ENCODE results near the gene GLYR1.

Gene GLYR1

DNA sequence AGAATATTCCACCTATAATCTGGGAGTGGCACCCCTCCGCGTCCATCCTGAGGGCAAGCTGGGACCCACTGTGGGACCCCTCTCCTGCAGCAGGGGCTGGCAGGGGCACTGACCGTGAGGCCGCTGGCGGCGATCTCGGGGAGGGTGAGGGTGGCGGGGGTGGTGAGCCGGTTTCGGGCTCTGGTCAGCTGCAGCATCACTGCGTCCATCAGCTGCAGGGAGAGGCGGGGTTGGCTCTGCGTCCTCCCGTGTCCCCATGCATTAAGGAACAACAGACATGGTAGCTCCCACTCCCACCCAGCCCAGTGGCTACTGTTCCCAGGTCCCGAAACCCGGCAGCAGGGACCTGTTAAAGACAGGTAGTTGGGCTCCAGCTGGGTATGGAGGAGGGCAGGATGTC, 48.6 kb downstream of the GLYR1 start:
- 92% methylated on average over 12 to 13 of the region's 16 CpGs for WGBS, 2 experiments (ENCODE audit: insufficient coverage in 2 of 2)
- Histone ChIP-seq H3K9me3 (ENCODE audit: control insufficient read depth, low read length) (no peaks in the 10 kb centered on the region), H3K4me3 (ENCODE audit: extremely low read depth, insufficient read depth, low read length, poor library complexity, severe bottlenecking) (no peak overlapping the region), H3K27ac (ENCODE audit: low read depth, low read length, severe bottlenecking) (no peak overlapping the region), H3K4me1 (ENCODE audit: control insufficient read depth, insufficient read depth, low read length, poor library complexity, severe bottlenecking) (peaks cover 12% of the 10 kb centered on the region), H3K36me3 (ENCODE audit: control insufficient read depth, insufficient read depth, low read length) (peaks cover 12% of the 10 kb centered on the region)

DNA sequence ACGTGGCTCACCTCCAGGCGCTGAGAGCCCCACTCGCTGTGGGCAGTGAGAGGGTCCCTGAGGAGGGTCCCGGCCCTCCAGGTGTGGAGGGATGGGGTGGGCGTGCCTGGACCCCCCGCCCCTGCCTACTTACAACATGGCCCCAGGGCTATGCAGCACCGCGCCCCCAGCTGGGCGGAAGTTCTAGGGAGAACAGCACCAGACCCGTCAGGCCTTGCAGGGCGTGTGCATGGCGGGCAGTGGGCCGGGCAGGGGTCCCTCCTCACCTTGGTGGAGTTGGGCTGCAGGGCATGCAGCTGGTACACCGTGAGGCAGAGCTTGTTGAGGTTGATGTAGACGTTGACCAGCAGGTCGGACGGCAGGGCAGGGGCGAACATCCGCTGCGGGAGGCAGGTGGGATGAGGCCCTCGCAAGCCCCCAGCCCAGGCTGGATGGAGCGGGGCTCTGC, 49.3 kb downstream of the GLYR1 start:
- H3K36me3 ChIP-seq (ENCODE audit: control insufficient read depth, insufficient read depth, low read length), result peaks cover 12% of the 10 kb centered on the region
- 95 to 96% methylated on average over 17 to 18 of the region's 22 CpGs for WGBS, 2 experiments (ENCODE audit: insufficient coverage in 2 of 2)
- H3K9me3 ChIP-seq (ENCODE audit: control insufficient read depth, low read length), result no peaks in the 10 kb centered on the region
- no peak overlapping the region for H3K4me3 ChIP-seq (ENCODE audit: extremely low read depth, insufficient read depth, low read length, poor library complexity, severe bottlenecking)
- H3K27ac ChIP-seq (ENCODE audit: low read depth, low read length, severe bottlenecking), result no peak overlapping the region
- peaks cover 10% of the 10 kb centered on the region for H3K4me1 ChIP-seq (ENCODE audit: control insufficient read depth, insufficient read depth, low read length, poor library complexity, severe bottlenecking)

DNA sequence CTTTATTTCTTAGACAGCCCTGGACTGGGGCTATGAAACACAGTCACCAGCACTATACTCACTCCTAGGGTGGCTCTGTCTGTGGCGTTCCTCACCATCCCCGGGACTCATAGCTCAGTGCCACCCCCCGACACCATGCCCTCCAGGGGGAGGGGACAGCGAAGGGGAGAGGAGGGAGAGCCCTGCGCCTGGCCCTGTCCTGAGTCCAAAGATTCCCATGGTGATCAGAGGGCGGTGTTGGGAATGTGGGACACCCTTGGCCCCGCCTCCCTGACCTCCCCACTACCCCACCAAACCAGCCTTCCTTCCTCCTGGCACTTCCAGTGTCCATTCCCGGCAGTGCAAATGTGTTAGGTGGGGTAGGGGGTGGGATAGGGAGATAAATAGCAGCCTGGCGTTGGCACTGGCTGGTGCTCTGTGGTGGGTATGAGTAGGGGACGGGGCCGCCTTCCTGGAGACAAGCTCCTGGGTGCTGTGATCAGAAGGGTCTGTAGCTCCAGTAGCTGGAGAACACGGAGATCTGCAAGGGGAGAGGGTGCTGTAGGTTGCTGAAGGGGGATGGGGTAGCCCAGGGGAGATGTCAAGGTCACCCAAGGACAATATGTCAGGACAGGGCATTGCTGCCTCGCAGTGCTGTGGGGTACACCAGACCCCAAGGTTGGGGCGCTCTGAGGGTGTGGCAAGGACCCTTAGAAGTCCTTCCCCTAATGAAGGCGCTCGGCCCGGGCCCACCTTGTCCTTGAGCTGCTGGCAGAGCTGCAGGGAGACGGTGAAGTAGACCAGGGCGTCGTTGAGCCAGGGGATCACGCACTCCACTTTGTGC, 49.9 kb downstream of the GLYR1 start:
- Histone ChIP-seq H3K36me3 (ENCODE audit: control insufficient read depth, insufficient read depth, low read length) (peaks cover 12% of the 10 kb centered on the region), H3K27ac (ENCODE audit: low read depth, low read length, severe bottlenecking) (no peak overlapping the region), H3K9me3 (ENCODE audit: control insufficient read depth, low read length) (no peaks in the 10 kb centered on the region), H3K4me1 (ENCODE audit: control insufficient read depth, insufficient read depth, low read length, poor library complexity, severe bottlenecking) (peaks cover 10% of the 10 kb centered on the region), H3K4me3 (ENCODE audit: extremely low read depth, insufficient read depth, low read length, poor library complexity, severe bottlenecking) (no peak overlapping the region)
- 93 to 95% methylated on average over 15 to 18 of the region's 21 CpGs for WGBS, 2 experiments (ENCODE audit: insufficient coverage in 2 of 2)

DNA sequence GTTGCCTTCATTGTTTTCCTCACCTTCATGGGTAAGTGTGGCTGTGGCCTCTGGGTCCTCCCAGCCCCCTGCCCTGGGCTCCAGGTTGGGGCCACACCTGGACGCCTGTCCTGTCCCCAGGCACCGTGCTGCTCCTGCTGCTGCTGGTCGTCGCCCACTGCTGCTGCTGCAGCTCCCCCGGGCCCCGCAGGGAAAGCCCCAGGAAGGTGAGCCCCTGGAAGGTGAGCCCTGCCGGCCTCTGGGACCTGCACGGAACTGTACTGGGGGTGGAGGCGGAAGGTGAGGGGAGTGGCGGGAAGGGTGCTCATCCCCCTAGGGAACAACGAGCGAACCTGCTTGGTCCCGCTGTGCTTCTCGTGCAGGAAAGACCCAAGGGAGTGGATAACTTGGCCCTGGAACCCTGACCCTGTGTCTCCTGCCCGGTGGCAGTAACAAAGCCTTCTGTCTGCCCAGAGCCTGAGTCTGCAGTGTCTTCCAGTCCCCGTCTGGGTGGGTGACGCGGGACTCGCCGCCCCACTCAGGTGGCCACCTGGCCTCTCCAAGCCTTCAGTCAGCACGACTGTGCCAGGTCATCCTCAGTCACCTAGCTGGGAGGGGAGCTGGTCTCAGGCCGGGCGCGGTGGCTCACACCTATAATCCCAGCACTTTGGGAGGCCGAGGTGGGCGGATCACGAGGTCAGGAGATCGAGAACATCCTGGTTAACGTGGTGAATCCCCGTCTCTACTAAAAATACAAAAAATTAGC, 51.1 kb downstream of the GLYR1 start:
- Histone ChIP-seq H3K9me3 (ENCODE audit: control insufficient read depth, low read length) (no peaks in the 10 kb centered on the region), H3K4me1 (ENCODE audit: control insufficient read depth, insufficient read depth, low read length, poor library complexity, severe bottlenecking) (peaks cover 1% of the 10 kb centered on the region), H3K4me3 (ENCODE audit: extremely low read depth, insufficient read depth, low read length, poor library complexity, severe bottlenecking) (no peak overlapping the region), H3K36me3 (ENCODE audit: control insufficient read depth, insufficient read depth, low read length) (peaks cover 12% of the 10 kb centered on the region), H3K27ac (ENCODE audit: low read depth, low read length, severe bottlenecking) (no peak overlapping the region)
- 94 to 95% methylated on average over 24 to 26 of the region's 30 CpGs for WGBS, 2 experiments (ENCODE audit: insufficient coverage in 2 of 2)

DNA sequence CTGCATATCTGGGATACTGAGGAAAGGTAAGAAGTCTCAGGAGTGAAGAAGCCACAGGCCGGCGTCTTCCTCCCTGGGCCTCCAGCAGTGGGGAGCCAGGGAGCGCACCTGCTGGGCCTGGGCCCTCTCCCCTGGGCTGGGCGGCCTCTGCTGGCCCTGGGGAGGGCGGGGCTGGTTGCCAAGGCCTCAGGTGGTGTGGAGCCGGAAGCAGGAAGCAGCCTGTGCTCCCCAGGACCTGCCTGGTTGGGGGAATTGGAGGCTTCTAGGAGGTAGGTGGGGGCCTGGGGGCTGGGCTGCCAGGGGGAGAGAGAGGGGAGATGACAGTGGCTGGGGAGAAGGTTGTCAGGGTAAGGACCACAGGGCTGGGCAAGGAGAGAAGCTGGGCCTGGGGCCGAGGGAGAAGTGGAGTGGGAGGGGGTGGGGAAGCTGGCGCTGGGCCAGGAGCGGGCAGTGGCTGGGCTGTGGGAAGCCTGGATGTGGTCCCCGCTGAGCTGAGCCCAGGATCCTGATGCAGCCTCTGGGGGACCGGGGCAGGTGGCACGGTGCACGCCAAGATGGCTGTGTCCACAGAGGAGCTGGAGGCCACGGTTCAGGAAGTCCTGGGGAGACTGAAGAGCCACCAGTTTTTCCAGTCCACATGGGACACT, 51.8 kb downstream of the GLYR1 start, which contains the start of gene SMIM22:
SMIM22 (plus strand) TSS at position 189 of the 647 bp plus-strand sequence; CDS start at position 555, 366 bp downstream.
- H3K4me1 ChIP-seq (ENCODE audit: control insufficient read depth, insufficient read depth, low read length, poor library complexity, severe bottlenecking), result no peaks in the 10 kb centered on the region
- H3K9me3 ChIP-seq (ENCODE audit: control insufficient read depth, low read length), result no peaks in the 10 kb centered on the region
- H3K4me3 ChIP-seq (ENCODE audit: extremely low read depth, insufficient read depth, low read length, poor library complexity, severe bottlenecking), result no peak within 1 kb of the TSS
- H3K36me3 ChIP-seq (ENCODE audit: control insufficient read depth, insufficient read depth, low read length), result peaks cover 12% of the 10 kb centered on the region
- WGBS, 2 experiments (ENCODE audit: insufficient coverage in 2 of 2), result 94 to 98% methylated on average over 9 to 12 of the region's 14 CpGs
- H3K27ac ChIP-seq (ENCODE audit: low read depth, low read length, severe bottlenecking), result no peak within 1 kb of the TSS

DNA sequence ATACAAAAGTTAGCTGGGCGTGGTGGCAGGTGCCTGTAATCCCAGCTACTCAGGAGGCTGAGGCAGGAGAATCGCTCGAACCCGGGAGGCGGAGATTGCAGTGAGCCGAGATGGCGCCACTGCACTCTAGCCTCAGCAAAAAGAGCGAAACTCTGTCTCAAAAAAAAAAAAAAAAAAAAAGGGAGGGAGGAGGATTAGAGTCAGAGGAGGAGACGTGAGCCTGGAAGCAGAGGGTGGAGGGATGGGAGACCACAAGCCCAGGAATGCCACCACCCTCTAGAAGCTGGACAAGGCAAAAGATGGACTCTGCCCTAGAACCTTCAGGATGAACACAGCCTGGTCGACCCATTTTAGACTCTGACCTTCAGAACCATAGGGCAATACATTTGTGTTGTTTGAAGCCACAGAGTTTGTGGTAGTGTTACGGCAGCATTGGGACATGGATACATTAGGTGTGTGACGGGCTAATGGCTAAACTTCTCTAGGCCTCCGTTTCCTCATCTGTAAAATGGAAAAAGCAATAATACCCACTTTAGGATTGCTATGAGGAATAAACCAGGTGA, 54.1 kb downstream of the GLYR1 start:
- 80 to 96% methylated on average over 8 to 9 of the region's 13 CpGs for WGBS, 2 experiments (ENCODE audit: insufficient coverage in 2 of 2)
- H3K4me1 ChIP-seq (ENCODE audit: control insufficient read depth, insufficient read depth, low read length, poor library complexity, severe bottlenecking), result peaks cover 6% of the 10 kb centered on the region
- no peak overlapping the region for H3K4me3 ChIP-seq (ENCODE audit: extremely low read depth, insufficient read depth, low read length, poor library complexity, severe bottlenecking)
- no peaks in the 10 kb centered on the region for H3K9me3 ChIP-seq (ENCODE audit: control insufficient read depth, low read length)
- H3K36me3 ChIP-seq (ENCODE audit: control insufficient read depth, insufficient read depth, low read length), result no peaks in the 10 kb centered on the region
- no peak overlapping the region for H3K27ac ChIP-seq (ENCODE audit: low read depth, low read length, severe bottlenecking)

DNA sequence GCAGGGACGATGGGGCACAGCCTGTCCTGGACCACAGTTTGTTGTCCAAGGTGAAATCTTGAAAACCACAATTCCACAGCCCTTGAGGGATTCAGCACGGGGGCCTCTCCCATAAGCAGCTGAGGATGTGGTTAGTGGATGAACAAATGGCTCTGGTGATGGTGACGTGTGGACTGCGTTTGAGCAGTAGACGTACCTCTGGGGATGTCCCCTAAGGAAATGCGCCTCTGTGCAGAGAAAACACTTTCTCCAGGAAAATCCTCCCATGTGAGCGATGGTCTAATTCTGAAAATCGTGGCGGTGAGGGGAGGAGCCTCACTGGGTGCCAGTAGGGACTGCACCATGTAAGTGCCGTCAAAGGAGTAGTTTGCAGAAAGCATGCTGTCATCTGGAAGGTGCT, 56.2 kb downstream of the GLYR1 start:
- Histone ChIP-seq H3K9me3 (ENCODE audit: control insufficient read depth, low read length) (no peaks in the 10 kb centered on the region), H3K4me3 (ENCODE audit: extremely low read depth, insufficient read depth, low read length, poor library complexity, severe bottlenecking) (no peak overlapping the region), H3K27ac (ENCODE audit: low read depth, low read length, severe bottlenecking) (no peak overlapping the region), H3K4me1 (ENCODE audit: control insufficient read depth, insufficient read depth, low read length, poor library complexity, severe bottlenecking) (peaks cover 7% of the 10 kb centered on the region), H3K36me3 (ENCODE audit: control insufficient read depth, insufficient read depth, low read length) (no peaks in the 10 kb centered on the region)
- WGBS, 2 experiments (ENCODE audit: insufficient coverage in 2 of 2), result 91 to 95% methylated on average over 8 to 9 of the region's 10 CpGs

DNA sequence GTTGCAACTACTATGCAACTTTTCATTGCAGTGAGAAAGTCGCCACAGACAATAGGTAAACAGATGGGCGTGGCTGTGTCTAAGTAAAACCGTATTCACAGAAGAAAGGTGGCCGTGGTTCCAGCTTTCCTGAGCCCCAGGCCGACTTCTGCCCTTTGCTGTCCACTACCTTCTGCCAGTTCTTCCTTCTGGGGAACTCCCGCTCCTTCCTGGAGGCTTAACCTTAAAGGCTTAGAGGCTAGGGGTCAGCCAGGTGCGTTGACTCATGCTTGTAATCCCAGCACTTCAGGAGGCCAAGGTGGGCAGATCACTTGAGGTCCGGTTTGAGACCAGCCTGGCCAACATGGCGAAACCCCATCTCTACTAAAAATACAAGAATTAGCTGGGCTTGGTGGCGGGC, 56.8 kb downstream of the GLYR1 start:
- Histone ChIP-seq H3K27ac (ENCODE audit: low read depth, low read length, severe bottlenecking) (no peak overlapping the region), H3K9me3 (ENCODE audit: control insufficient read depth, low read length) (no peaks in the 10 kb centered on the region), H3K4me1 (ENCODE audit: control insufficient read depth, insufficient read depth, low read length, poor library complexity, severe bottlenecking) (peaks cover 7% of the 10 kb centered on the region), H3K36me3 (ENCODE audit: control insufficient read depth, insufficient read depth, low read length) (no peaks in the 10 kb centered on the region), H3K4me3 (ENCODE audit: extremely low read depth, insufficient read depth, low read length, poor library complexity, severe bottlenecking) (no peak overlapping the region)
- WGBS, 2 experiments (ENCODE audit: insufficient coverage in 2 of 2), result 87 to 91% methylated on average over 10 of the region's 10 CpGs

DNA sequence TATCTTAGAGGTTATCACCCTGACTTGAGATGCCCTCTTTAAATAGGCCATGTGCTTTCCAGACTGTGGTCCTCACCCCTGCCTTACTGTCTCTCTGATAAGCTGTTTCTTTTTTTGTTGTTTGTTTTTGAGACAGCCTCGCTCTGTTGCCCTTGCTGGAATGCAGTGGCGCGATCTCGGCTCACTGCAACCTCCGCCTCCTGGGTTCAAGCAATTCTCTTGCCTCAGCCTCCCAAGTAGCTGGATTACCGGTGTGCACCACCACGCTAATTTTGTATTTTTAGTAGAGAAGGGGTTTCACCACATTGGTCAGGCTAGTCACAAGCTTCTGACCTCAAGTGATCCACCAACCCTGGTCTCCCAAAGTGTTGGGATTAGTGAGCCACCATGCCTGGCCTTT, 58.2 kb downstream of the GLYR1 start:
- Histone ChIP-seq H3K36me3 (ENCODE audit: control insufficient read depth, insufficient read depth, low read length) (no peaks in the 10 kb centered on the region), H3K4me3 (ENCODE audit: extremely low read depth, insufficient read depth, low read length, poor library complexity, severe bottlenecking) (no peak overlapping the region), H3K27ac (ENCODE audit: low read depth, low read length, severe bottlenecking) (no peak overlapping the region), H3K9me3 (ENCODE audit: control insufficient read depth, low read length) (no peaks in the 10 kb centered on the region), H3K4me1 (ENCODE audit: control insufficient read depth, insufficient read depth, low read length, poor library complexity, severe bottlenecking) (peaks cover 7% of the 10 kb centered on the region)
- 70 to 89% methylated on average over 2 to 6 of the region's 7 CpGs for WGBS, 2 experiments (ENCODE audit: insufficient coverage in 2 of 2)

DNA sequence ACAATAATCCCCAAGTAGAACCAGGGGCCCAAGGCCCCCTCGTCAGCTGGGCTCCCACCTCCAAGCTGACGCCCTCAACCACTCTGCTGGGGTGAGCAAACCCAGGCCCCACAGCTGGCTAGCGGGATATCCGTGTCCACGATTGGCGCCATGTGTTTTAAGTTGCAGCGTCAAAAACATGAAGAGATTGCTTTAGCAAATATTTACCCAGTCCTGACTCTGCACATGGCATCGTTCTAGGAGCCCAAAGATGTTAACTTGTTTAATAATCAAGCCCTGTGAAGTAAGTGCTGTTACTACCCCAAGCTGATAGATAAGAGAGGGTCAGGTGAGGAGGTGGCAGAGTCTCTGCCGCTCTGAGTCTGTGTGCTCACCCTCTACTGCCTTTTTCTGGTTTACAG, 58.6 kb downstream of the GLYR1 start:
- WGBS, 2 experiments (ENCODE audit: insufficient coverage in 2 of 2), result 91 to 94% methylated on average over 9 of the region's 9 CpGs
- no peaks in the 10 kb centered on the region for H3K36me3 ChIP-seq (ENCODE audit: control insufficient read depth, insufficient read depth, low read length)
- H3K27ac ChIP-seq (ENCODE audit: low read depth, low read length, severe bottlenecking), result no peak overlapping the region
- H3K9me3 ChIP-seq (ENCODE audit: control insufficient read depth, low read length), result no peaks in the 10 kb centered on the region
- peaks cover 7% of the 10 kb centered on the region for H3K4me1 ChIP-seq (ENCODE audit: control insufficient read depth, insufficient read depth, low read length, poor library complexity, severe bottlenecking)
- H3K4me3 ChIP-seq (ENCODE audit: extremely low read depth, insufficient read depth, low read length, poor library complexity, severe bottlenecking), result no peak overlapping the region

Data from mesodermal cell (in vitro differentiated cells).